Muscle of arm (tissue), 12 donors: Measurements from ENCODE around the gene SVBP. TPM values are rescaled to one million over a fixed set of nuclear protein-coding genes. Genes with fewer than 3 reads are reported as not detected.
A peak's percentile ranks its signal among the peaks of the same experiment; 100 is the strongest.

Experiments
- DNase-seq: peaks from one replicate; pipeline ENCODE4 v3.0.0-alpha.2; 2013
- polyA plus RNA-seq, 12 donors: library from polyadenylated mRNA; unstranded; fragments of 120-200 nt; gene quantifications; one replicate each; pipeline ENCODE4 v1.2.1, GENCODE V29; 2013; ENCODE audit not compliant: insufficient read length in 12 of 12

Gene SVBP
- polyA plus RNA-seq, 12 donors: 39.5 to 66.3 (median 48.9) TPM; not detected in 1

GRCh38 chr1:42766741-42767509, 50.3 kb downstream of the SVBP start, which contains the start of the genes C1orf50 and P3H1:
Gene C1orf50 (plus strand): TSS chr1:42767249. CDS start chr1:42767312, 63 bp downstream.
Gene P3H1 (minus strand): TSS chr1:42767028. CDS start chr1:42766971, 57 bp downstream.
- DNase-seq: peak; percentile 100

GRCh38 chr1:42765832-42766740, 51.1 kb downstream of the SVBP start:
- DNase-seq: peak; percentile 64

- no peak for DNase-seq
Measured at GRCh38 chr1:42765269-42765668, 51.9 kb downstream of the SVBP start.

GRCh38 chr1:42762269-42762668, 54.9 kb downstream of the SVBP start:
- no peak for DNase-seq

- no peak for DNase-seq
Measured at GRCh38 chr1:42761567-42761966, 55.6 kb downstream of the SVBP start.

- DNase-seq: no peak
Measured at GRCh38 chr1:42759114-42759513, 58.1 kb downstream of the SVBP start.

GRCh38 chr1:42758641-42759040, 58.6 kb downstream of the SVBP start:
- DNase-seq: no peak

- DNase-seq: no peak
Measured at GRCh38 chr1:42757892-42758275, 59.3 kb downstream of the SVBP start.

Other genes with a start within 250 kb of the SVBP start
- 10 to 100 TPM in 11 of 12 donors, not detected in 1; 22.9 to 49.3 (median 38.7) TPM for gene PPIH, start 159.0 kb downstream of the SVBP start, polyA plus RNA-seq
- gene YBX1, start 135.0 kb downstream of the SVBP start, polyA plus RNA-seq: 1,000 to 10,000 TPM in 4 of 12 donors, 100 to 1,000 TPM in 8; 675 to 1,051 (median 970) TPM
- gene CLDN19, start 77.2 kb downstream of the SVBP start, polyA plus RNA-seq: 1 to 10 TPM in 4 of 12 donors, under 1 TPM in 6, not detected in 2; 0.27 to 2.2 (median 0.72) TPM
- gene P3H1, start 50.4 kb downstream of the SVBP start, polyA plus RNA-seq: 100 to 1,000 TPM in 1 of 12 donors, 10 to 100 TPM in 10, not detected in 1; 48.7 to 102 (median 58.2) TPM
- 10 to 100 TPM in 9 of 12 donors, 1 to 10 TPM in 2, not detected in 1; 7.6 to 20.0 (median 12.2) TPM for gene C1orf50, start 50.1 kb downstream of the SVBP start, polyA plus RNA-seq
- 1 to 10 TPM in 4 of 12 donors, under 1 TPM in 6, not detected in 2; 0.41 to 1.2 (median 0.79) TPM for gene TMEM269, start 32.4 kb downstream of the SVBP start, polyA plus RNA-seq
- 10 to 100 TPM in 5 of 12 donors, 1 to 10 TPM in 6, not detected in 1; 7.9 to 26.6 (median 9.2) TPM for gene ERMAP, start 275 bp downstream of the SVBP start, polyA plus RNA-seq
- gene ZNF691, start 29.2 kb upstream of the SVBP start, polyA plus RNA-seq: 10 to 100 TPM in 6 of 12 donors, 1 to 10 TPM in 5, not detected in 1; 8.5 to 16.3 (median 10.5) TPM
- gene SLC2A1, start 141.5 kb upstream of the SVBP start, polyA plus RNA-seq: 10 to 100 TPM in 11 of 12 donors, not detected in 1; 16.5 to 99.0 (median 23.9) TPM